HEK293T (cell line): ENCODE results near the gene ZNG1F.
"Not testable (repeated sequence)": the region's sequence is repeated elsewhere in the genome, so short reads cannot be mapped to it uniquely, and the experiment has no call there.

Source experiments
- BHLHE40 ChIP-seq: fragments of 450-650 bp; IDR thresholded peaks from 2 replicates; pipeline ENCODE4 v1.6.1; 2016; ENCODE audit warnings: mild to moderate bottlenecking, moderate library complexity, borderline replicate concordance
- ELF4 ChIP-seq: fragments of 450-650 bp; IDR thresholded peaks from 2 replicates; pipeline ENCODE4 v1.6.1; 2017; ENCODE audit warnings: antibody characterized with exemption
- FOXA1 ChIP-seq: fragments of 450-650 bp; IDR thresholded peaks from 2 replicates; pipeline ENCODE4 v1.6.1; 2016; ENCODE audit warnings: mild to moderate bottlenecking
- PKNOX1 ChIP-seq: fragments of 450-650 bp; IDR thresholded peaks from 2 replicates; pipeline ENCODE4 v1.6.1; 2016
- SP1 ChIP-seq: fragments of 450-650 bp; IDR thresholded peaks from 2 replicates; pipeline ENCODE4 v1.6.1; 2017
- SUZ12 ChIP-seq: fragments of 450-650 bp; IDR thresholded peaks from 2 replicates; pipeline ENCODE4 v1.6.1; 2016; ENCODE audit warnings: mild to moderate bottlenecking

GRCh38 chr9:41126746-41127446 is 62.2 kb downstream of the ZNG1F start:
- not testable (repeated sequence) for TF ChIP-seq SP1, ELF4, PKNOX1, FOXA1, SUZ12, BHLHE40
